IMR-90 (cell line): ENCODE results near the gene BCL6. TPM values are rescaled to one million over a fixed set of nuclear protein-coding genes. Genes with fewer than 3 reads are reported as not detected.
A peak's percentile ranks its signal among the peaks of the same experiment; 100 is the strongest.

ENCODE experiments used
- ATAC-seq: fragments of 200-7000 bp; cut with Tn5 transposase; 2 replicates; pipeline ENCODE4 v1.9.1; 2020; ENCODE audit warnings: low read depth, mild to moderate bottlenecking, moderate library complexity
- BruUV-seq: library from RNA; stranded (reverse); fragments of 400-500 nt; replicated peaks from 2 replicates; lab custom pipeline; 2021; lab: Mats Ljungman, UMichigan
- CTCF ChIA-PET: fragments of 300-600 bp; formaldehyde crosslinking; extraction: SDS; loops from one replicate; lab custom pipeline; 2021; ENCODE audit warnings: antibody characterized with exemption; lab: Yijun Ruan, JAX
- POLR2A ChIA-PET: fragments of 300-600 bp; sonication (Branson Sonifier 250); formaldehyde crosslinking; loops from one replicate; lab custom pipeline; 2022; ENCODE audit warnings: antibody characterized with exemption; ENCODE audit not compliant: unreplicated experiment; lab: Charles Lee
- DNase-seq: peaks from one replicate; pipeline ENCODE4 v3.0.0; 2013
- H2AFZ ChIP-seq: replicated peaks from 2 replicates; pipeline ENCODE3; 2013; ENCODE audit warnings: low read length, mild to moderate bottlenecking; ENCODE audit not compliant: poor library complexity
- H2AK5ac ChIP-seq: 2 replicates; pipeline ENCODE4 v1.6.1; 2013; ENCODE audit warnings: low read depth, low read length, inconsistent platforms
- H2AK9ac ChIP-seq: replicated peaks from 2 replicates; pipeline ENCODE3; 2013; ENCODE audit warnings: mild to moderate bottlenecking, low read depth, low read length, moderate library complexity; ENCODE audit not compliant: poor library complexity
- H2BK120ac ChIP-seq: 2 replicates; pipeline ENCODE4 v1.6.1; 2013; ENCODE audit warnings: low read depth, low read length, inconsistent platforms
- H2BK15ac ChIP-seq: 3 replicates; pipeline ENCODE4 v1.6.1; 2013; ENCODE audit warnings: low read depth, low read length, inconsistent platforms
- H2BK20ac ChIP-seq: 2 replicates; pipeline ENCODE4 v1.6.1; 2013; ENCODE audit warnings: low read depth, mild to moderate bottlenecking, inconsistent platforms, low read length, moderate library complexity
- H2BK5ac ChIP-seq: 2 replicates; pipeline ENCODE4 v1.6.1; 2013; ENCODE audit warnings: mild to moderate bottlenecking, low read depth, low read length, inconsistent platforms; ENCODE audit not compliant: poor library complexity, severe bottlenecking
- H3K14ac ChIP-seq: replicated peaks from 2 replicates; pipeline ENCODE4 v1.6.1; 2013; ENCODE audit warnings: low read depth, low read length, inconsistent platforms
- H3K18ac ChIP-seq: 2 replicates; pipeline ENCODE4 v1.6.1; 2013; ENCODE audit warnings: low read depth, low read length, control low read depth
- H3K23ac ChIP-seq: 2 replicates; pipeline ENCODE4 v1.6.1; 2013; ENCODE audit warnings: low read depth, low read length, inconsistent platforms
- H3K27ac ChIP-seq: 2 replicates; pipeline ENCODE4 v1.5.1; 2013; ENCODE audit warnings: mild to moderate bottlenecking, control low read depth, low read length; ENCODE audit not compliant: insufficient read depth
- H3K27me3 ChIP-seq: 2 replicates; pipeline ENCODE4 v1.6.1; 2013; ENCODE audit warnings: low read length; ENCODE audit not compliant: control insufficient read depth, insufficient read depth
- H3K36me3 ChIP-seq: 2 replicates; pipeline ENCODE4 v1.6.1; 2013; ENCODE audit warnings: low read length, mixed read lengths; ENCODE audit not compliant: control insufficient read depth, insufficient read depth
- H3K4ac ChIP-seq: 2 replicates; pipeline ENCODE4 v1.6.1; 2013; ENCODE audit warnings: low read depth, low read length, inconsistent platforms
- H3K4me1 ChIP-seq: 2 replicates; pipeline ENCODE4 v1.6.1; 2013; ENCODE audit warnings: low read length, mixed read lengths; ENCODE audit not compliant: control insufficient read depth, insufficient read depth
- H3K4me2 ChIP-seq: 2 replicates; pipeline ENCODE4 v1.6.1; 2013; ENCODE audit warnings: low read depth, mild to moderate bottlenecking, control low read depth, low read length, moderate library complexity
- H3K4me3 ChIP-seq: 2 replicates; pipeline ENCODE4 v1.5.1; 2013; ENCODE audit warnings: low read depth, mild to moderate bottlenecking, control low read depth, low read length, moderate library complexity; ENCODE audit not compliant: insufficient read depth
- H3K56ac ChIP-seq: 2 replicates; pipeline ENCODE4 v1.6.1; 2013; ENCODE audit warnings: low read length, inconsistent platforms; ENCODE audit not compliant: insufficient read depth; ENCODE audit errors: extremely low read depth
- H3K79me1 ChIP-seq, 2 experiments: 2 replicates each; pipeline ENCODE4 v1.6.1; 2013; ENCODE audit warnings: low read length in 2 of 2, inconsistent platforms in 1 of 2, low read depth in 1 of 2
- H3K9ac ChIP-seq: 2 replicates; pipeline ENCODE4 v1.6.1; 2013; ENCODE audit warnings: low read depth, low read length, control low read depth
- H3K9me1 ChIP-seq: 2 replicates; pipeline ENCODE4 v1.6.1; 2013; ENCODE audit warnings: low read length, inconsistent platforms; ENCODE audit not compliant: insufficient read depth
- H3K9me3 ChIP-seq: 2 replicates; pipeline ENCODE4 v1.6.1; 2013; ENCODE audit warnings: low read length; ENCODE audit not compliant: control insufficient read depth, insufficient read depth
- H4K20me1 ChIP-seq: 2 replicates; pipeline ENCODE4 v1.6.1; 2013; ENCODE audit warnings: low read length, inconsistent platforms; ENCODE audit not compliant: insufficient read depth
- H4K5ac ChIP-seq: 2 replicates; pipeline ENCODE4 v1.6.1; 2013; ENCODE audit warnings: mild to moderate bottlenecking, low read depth, low read length, control low read depth
- H4K8ac ChIP-seq, 2 experiments: 2 replicates each; pipeline ENCODE4 v1.6.1; 2013; ENCODE audit warnings: low read depth in 2 of 2, low read length in 2 of 2, control low read depth in 1 of 2, inconsistent platforms in 1 of 2
- H4K91ac ChIP-seq: 2 replicates; pipeline ENCODE4 v1.6.1; 2013; ENCODE audit warnings: low read depth, low read length, inconsistent platforms; ENCODE audit not compliant: insufficient read depth
- CEBPB ChIP-seq: IDR thresholded peaks from 2 replicates; pipeline ENCODE4 v1.6.1; 2012; ENCODE audit warnings: low read depth, low read length, improper control_type of control experiment
- MAFK ChIP-seq: IDR thresholded peaks from 2 replicates; pipeline ENCODE4 v1.6.1; 2012; ENCODE audit warnings: low read depth, low read length, improper control_type of control experiment
- MAZ ChIP-seq: IDR thresholded peaks from 2 replicates; pipeline ENCODE4 v1.6.1; 2012; ENCODE audit warnings: low read depth, mild to moderate bottlenecking, low read length, improper control_type of control experiment, moderate library complexity, borderline replicate concordance
- NFE2L2 ChIP-seq: fragments of 150-350 bp; IDR thresholded peaks from 2 replicates; pipeline ENCODE4 v1.6.1; 2016; ENCODE audit warnings: low read depth, mild to moderate bottlenecking, low read length
- POLR2A ChIP-seq: IDR thresholded peaks from 2 replicates; pipeline ENCODE4 v1.6.1; 2012; ENCODE audit warnings: mild to moderate bottlenecking, low read depth, low read length
- RCOR1 ChIP-seq: IDR thresholded peaks from 2 replicates; pipeline ENCODE4 v1.6.1; 2012; ENCODE audit warnings: mild to moderate bottlenecking, low read length, improper control_type of control experiment; ENCODE audit not compliant: insufficient replicate concordance
- WGBS, 2 experiments: methylation state at CpG; one replicate each; pipeline versions ENCODE4 v1.1.5 to v1.1.7; 2013; ENCODE audit warnings: missing lambda C conversion rate in 2 of 2; ENCODE audit not compliant: insufficient read length in 1 of 2; ENCODE audit errors: extremely low coverage in 2 of 2; 5-methylcytosine and 5-hydroxymethylcytosine counted together
- dilution Hi-C: fragments of 300-500 bp; cut with HindIII; formaldehyde crosslinking; loops from one replicate; pipeline ENCODE4 v1.14.3; 2018; ENCODE audit warnings: low sequenced_read_pairs; ENCODE audit not compliant: unreplicated experiment
- in situ Hi-C: fragments of 300-500 bp; cut with MboI; formaldehyde crosslinking; loops from 3 replicates; pipeline ENCODE4 v1.14.3; 2019; ENCODE audit warnings: low sequenced_read_pairs, inconsistent platforms, mixed read lengths
- intact Hi-C: fragments of 100-400 bp; cut with micrococcal nuclease; formaldehyde crosslinking; loops from 2 replicates; pipeline ENCODE4 v1.10.0; 2022
- polyA plus RNA-seq, 3 experiments: library from polyadenylated mRNA; depleted of rRNA; stranded (reverse); fragments of >200 nt; gene quantifications; 2 replicates each; pipeline ENCODE4 v1.2.3, GENCODE V29; 2012; ENCODE audit warnings: low replicate concordance in 1 of 3
- total RNA-seq: library from RNA; depleted of rRNA; stranded (reverse); fragments of >200 nt; gene quantifications from 2 replicates; pipeline ENCODE4 v1.2.3, GENCODE V29; 2012
- TF ChIP-seq, protein P1 (sequence below): conservative IDR thresholded peaks from 2 replicates; pipeline ENCODE4 v1.5.1; 2012; ENCODE audit warnings: mild to moderate bottlenecking, low read depth, low read length, improper control_type of control experiment
- TF ChIP-seq, protein P2 (sequence below): fragments of 150-350 bp; IDR thresholded peaks from 2 replicates; pipeline ENCODE4 v1.6.1; 2016; ENCODE audit warnings: low read depth, mild to moderate bottlenecking, low read length, moderate library complexity, borderline replicate concordance

Gene BCL6
- total and polyA plus RNA-seq, 2 of the 4 experiments (the other 2 are of a cell fraction) = 19.7 to 22.6 TPM

DNA sequence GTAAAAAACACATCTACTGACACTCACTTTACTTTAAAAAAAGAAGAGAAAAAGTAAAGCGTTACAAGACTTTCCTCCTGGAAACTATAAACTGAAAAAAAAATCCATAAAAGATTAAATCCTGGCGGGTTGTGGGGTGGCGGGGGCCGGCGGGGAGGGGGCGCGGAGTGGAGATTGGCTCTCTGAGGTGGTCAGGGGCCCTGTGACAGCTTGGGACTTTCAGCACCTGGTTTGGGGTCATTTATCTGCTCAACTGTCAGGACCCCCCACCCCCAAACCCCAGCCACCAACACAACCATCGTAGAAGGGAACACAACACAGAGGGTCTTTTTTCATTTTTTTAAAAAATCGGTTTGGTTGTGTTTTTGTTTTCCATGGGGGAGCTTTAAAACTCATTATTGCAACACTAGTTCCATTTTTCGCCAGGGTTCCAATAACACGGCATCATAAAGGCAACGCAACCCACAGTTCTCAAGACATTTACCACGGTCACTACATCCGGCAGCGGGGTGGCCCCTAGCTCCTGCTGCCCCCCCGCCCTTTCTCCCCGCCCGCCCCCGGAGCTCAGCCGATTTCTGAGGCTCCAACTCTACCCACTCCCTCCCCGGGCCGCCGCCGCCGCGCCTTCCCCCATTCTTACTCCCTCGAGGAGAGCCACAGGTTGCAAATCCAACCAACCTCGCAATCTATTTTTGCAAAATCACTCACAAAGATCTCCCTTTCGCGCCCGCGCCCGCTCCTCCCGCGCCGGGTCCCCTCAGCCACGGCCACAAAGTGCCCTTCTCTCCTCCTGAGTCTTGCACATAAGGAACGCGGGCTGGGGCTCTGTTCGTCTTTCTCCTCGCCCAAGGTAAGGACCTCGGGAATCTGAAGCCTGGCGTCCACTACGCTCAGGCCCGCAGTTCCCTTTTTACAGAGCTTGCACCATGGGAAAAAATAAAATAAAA, 1.8 kb downstream of the BCL6 start:
- H2BK5ac ChIP-seq = peak overlapping the region; percentile 75
- H3K4me2 ChIP-seq = peak overlapping the region; percentile 79
- H3K9me3 ChIP-seq = no peaks in the 10 kb centered on the region
- H4K8ac ChIP-seq = peak overlapping the region; percentile 15 to 46; a peak in 2 of 4 replicates
- no peak overlapping the region for H2BK20ac ChIP-seq
- H3K36me3 ChIP-seq = no peaks in the 10 kb centered on the region
- H2AK5ac ChIP-seq = peak overlapping the region; percentile 28
- H3K4me3 ChIP-seq = peak overlapping the region; percentile 83
- peak overlapping the region; percentile 79 for H3K23ac ChIP-seq
- DNase-seq = peak; percentile 46
- H3K4me1 ChIP-seq = peaks cover 5% of the 10 kb centered on the region; the same call in 1 of the 2 replicates
- peaks cover 0 to 54% of the 10 kb centered on the region in 2 experiments for H3K79me1 ChIP-seq
- no CpG with 5 or more reads among the region's 45 CpGs for WGBS, 2 experiments
- no peaks in the 10 kb centered on the region for H3K9me1 ChIP-seq
- peak overlapping the region; percentile 80 for H2BK120ac ChIP-seq
- BruUV-seq = no TSS peak
- H2BK15ac ChIP-seq = no peak overlapping the region
- TF ChIP-seq MAZ = no peak
- no peak for TF ChIP-seq NFE2L2
- no peak for TF ChIP-seq RCOR1
- TF ChIP-seq, protein P1, sequence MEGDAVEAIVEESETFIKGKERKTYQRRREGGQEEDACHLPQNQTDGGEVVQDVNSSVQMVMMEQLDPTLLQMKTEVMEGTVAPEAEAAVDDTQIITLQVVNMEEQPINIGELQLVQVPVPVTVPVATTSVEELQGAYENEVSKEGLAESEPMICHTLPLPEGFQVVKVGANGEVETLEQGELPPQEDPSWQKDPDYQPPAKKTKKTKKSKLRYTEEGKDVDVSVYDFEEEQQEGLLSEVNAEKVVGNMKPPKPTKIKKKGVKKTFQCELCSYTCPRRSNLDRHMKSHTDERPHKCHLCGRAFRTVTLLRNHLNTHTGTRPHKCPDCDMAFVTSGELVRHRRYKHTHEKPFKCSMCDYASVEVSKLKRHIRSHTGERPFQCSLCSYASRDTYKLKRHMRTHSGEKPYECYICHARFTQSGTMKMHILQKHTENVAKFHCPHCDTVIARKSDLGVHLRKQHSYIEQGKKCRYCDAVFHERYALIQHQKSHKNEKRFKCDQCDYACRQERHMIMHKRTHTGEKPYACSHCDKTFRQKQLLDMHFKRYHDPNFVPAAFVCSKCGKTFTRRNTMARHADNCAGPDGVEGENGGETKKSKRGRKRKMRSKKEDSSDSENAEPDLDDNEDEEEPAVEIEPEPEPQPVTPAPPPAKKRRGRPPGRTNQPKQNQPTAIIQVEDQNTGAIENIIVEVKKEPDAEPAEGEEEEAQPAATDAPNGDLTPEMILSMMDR = no peak
- peak; percentile 75 for TF ChIP-seq CEBPB
- TF ChIP-seq MAFK = no peak
- TF ChIP-seq, protein P2, sequence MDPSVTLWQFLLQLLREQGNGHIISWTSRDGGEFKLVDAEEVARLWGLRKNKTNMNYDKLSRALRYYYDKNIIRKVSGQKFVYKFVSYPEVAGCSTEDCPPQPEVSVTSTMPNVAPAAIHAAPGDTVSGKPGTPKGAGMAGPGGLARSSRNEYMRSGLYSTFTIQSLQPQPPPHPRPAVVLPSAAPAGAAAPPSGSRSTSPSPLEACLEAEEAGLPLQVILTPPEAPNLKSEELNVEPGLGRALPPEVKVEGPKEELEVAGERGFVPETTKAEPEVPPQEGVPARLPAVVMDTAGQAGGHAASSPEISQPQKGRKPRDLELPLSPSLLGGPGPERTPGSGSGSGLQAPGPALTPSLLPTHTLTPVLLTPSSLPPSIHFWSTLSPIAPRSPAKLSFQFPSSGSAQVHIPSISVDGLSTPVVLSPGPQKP = no peak
- TF ChIP-seq POLR2A = peak; percentile 50
- ATAC-seq = no peak
- H3K4ac ChIP-seq = peak overlapping the region; percentile 87
- H2AFZ ChIP-seq = peak overlapping the region; percentile 83
- peak overlapping the region; percentile 90 for H3K27ac ChIP-seq
- peak overlapping the region; percentile 95 for H3K14ac ChIP-seq
- H3K9ac ChIP-seq = peak overlapping the region; percentile 90
- dilution Hi-C loops (loop anchor here (10.0 to 25.0 kb wide), 2 partner anchors 569 to 1211 kb away; no protein-coding TSS in a partner anchor), intact Hi-C loops (loop anchor here (1.0 to 5.0 kb wide), 7 partner anchors 309 to 1299 kb away; no protein-coding TSS in a partner anchor), in situ Hi-C loops (loop anchor here (5.0 to 25.0 kb wide), 7 partner anchors 431 to 1209 kb away; no protein-coding TSS in a partner anchor)
- H2AK9ac ChIP-seq = peak overlapping the region; percentile 13
- peak overlapping the region; percentile 77 for H4K91ac ChIP-seq
- peak overlapping the region; percentile 78; the same call in 1 of the 2 replicates for H3K56ac ChIP-seq
- POLR2A ChIA-PET = interaction anchor here (0.9 to 1.5 kb wide), 2 partner anchors 410 to 524 kb away, joined by 4 to 12 read pairs; no protein-coding TSS in a partner anchor
- CTCF ChIA-PET = interaction anchor here (0.9 kb wide), 1 partner anchor 1211 kb away, joined by 4 read pairs; no protein-coding TSS in a partner anchor
- no peaks in the 10 kb centered on the region for H3K27me3 ChIP-seq
- peak overlapping the region; percentile 82 for H3K18ac ChIP-seq
- H4K20me1 ChIP-seq = peaks cover 36% of the 10 kb centered on the region
- H4K5ac ChIP-seq = peak overlapping the region; percentile 19; the same call in 1 of the 2 replicates
